ENCODE results near the gene ATP1B2.
"Not testable (repeated sequence)": the region's sequence is repeated elsewhere in the genome, so short reads cannot be mapped to it uniquely, and the experiment has no call there.

The ATP1B2 gene, protein sequence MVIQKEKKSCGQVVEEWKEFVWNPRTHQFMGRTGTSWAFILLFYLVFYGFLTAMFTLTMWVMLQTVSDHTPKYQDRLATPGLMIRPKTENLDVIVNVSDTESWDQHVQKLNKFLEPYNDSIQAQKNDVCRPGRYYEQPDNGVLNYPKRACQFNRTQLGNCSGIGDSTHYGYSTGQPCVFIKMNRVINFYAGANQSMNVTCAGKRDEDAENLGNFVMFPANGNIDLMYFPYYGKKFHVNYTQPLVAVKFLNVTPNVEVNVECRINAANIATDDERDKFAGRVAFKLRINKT

DNA sequence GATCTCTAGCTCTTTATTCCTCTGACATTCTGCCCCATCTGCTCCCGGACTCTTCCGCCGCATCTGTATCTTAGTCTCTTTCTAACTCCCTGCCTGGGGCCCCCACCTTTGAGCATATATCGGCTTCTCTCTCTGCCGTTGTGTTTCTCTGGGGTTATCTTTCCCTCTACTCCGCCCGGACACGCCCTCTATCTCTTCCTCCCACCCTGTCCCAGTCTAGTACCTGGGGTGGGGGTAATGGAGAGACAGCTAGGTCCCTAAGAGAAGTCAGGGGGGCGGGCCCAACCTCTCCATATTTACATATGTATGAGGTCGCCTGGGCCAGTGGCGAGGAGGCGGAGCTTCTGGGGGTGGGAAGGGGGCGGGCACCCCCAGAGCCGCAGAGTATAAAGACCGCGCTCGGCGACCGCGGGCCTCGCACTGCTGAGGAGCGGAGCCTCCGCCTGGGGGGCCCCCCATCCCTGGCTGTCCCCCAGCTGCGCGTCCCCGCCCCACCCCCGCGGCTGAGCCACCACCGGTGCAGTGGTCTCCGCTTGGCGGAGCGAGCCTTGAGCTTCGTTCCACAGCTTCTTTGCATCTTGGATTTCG lies at the start of gene ATP1B2:
Gene ATP1B2 (plus strand): TSS at position 418 of the 588 bp plus-strand sequence. CDS start 593 bp downstream, outside the sequence.
- peak; percentile 56 for DNase-seq

DNA sequence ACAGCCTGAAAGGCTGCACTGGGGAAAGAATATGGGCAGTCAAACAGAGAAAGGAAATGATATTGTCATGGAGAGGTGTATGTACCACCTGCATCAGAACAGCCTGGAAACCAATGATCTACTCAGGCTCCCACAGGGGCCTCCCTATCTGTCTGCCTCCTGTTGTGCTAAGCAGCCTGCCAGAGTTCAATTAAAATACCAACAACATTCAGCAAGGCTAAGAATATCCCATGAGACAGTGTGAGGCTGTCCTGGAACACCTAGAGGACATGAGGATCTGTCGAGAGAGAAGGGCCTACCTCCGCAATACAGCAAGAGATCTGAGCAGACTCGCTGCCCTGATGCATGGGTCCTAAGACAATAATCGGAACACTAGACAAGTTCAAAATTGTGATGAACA lies 44.4 kb upstream of the ATP1B2 start:
- DNase-seq = no peak

DNA sequence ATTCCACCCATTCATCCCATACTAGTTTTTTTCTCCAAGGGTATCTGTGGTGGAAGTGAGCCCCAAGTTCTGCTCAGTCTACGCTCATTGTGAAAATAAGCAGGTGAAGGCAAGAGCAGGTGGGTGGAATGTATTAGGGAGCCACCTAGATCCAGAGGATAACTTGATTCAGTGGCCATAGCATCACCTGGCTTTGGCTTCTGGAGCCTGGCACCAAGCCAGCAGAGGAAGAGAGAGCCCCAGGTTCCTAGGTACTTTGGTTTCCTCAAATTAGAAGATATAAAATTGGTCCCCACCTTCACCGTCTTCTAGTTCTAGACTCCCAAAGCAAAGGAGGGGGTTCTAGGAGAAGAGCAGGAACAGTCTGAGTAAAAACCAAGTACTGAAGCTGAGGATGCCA lies 40.1 kb upstream of the ATP1B2 start:
- no peak for DNase-seq

DNA sequence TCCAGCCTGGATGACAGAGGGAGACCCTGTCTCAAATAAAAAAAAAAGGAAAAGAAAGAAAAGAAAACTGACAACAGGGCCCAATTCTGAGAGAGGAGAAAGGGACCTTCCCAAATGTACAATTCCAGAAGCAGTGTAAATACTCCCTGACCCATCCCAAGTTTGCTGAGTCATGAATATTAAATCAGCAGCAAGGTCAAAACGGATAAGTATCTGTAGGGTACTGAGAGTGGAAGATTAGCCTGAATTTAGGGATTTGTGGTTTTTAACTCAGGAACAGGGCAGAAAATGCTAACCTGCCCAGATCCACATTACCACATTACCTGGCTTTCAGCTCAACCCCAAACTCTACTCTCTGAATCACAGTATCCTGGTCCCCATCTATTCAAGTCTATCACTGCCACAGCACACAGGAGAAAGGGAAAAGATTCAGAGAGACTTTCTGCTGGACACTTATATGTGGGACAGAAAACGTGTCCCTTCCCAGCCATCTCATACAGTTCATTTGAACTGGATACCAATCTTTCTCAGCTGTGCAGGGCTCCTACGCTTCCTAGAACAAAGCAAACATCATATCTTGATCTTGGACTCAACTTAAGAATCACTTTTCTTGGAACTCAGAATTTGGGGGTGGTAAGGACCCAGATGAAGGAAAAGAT lies 39.0 kb upstream of the ATP1B2 start:
- no peak for DNase-seq

DNA sequence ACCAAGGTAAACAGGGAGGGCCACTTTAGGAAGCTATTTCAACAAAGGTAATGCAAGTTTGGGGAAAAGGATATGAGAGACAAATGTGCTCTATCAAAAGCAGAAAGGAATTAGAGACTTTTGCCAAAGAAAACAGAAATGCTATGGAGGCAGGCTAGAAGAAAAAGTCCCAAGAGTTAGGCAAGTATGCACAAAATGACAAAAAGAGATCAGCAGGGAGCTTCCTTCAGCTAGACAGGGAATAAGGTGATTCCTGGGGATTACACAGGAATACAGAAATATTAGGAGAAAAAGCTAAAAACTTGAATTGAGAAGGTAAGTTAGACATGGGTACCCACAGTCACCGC lies 38.5 kb upstream of the ATP1B2 start:
- no peak for DNase-seq

DNA sequence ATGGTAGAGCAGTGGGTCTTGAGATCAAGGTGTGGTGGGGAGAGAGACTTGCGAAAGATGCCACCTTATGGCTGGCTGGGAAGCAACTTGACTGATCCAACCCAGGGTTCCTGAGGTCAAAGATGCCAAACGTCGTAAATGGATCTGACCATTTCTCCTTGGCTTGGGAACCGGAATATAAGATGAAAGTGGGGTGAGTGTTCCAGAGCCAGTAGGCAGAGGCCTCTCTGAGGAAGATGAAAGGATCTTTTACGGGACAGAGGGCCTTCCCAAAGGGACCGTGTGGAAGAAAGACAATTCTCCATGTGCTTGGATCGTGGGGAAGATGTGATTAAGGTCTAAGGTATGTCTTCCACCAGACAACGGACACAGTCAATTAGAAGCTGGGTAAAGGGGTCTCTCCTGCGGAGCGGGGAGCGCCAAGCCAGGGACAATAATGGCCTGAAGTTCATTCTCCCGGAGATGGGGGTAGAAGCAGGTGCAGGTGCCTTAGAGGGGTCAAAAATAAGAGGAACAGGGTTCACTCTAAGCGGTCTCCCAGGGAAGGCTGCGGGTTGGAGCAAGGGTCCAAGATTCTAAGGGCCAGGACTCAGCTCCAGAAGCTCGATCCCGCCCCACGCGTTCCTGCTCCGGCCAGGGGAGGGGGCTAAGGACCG lies 36.8 kb upstream of the ATP1B2 start:
- no peak for DNase-seq

DNA sequence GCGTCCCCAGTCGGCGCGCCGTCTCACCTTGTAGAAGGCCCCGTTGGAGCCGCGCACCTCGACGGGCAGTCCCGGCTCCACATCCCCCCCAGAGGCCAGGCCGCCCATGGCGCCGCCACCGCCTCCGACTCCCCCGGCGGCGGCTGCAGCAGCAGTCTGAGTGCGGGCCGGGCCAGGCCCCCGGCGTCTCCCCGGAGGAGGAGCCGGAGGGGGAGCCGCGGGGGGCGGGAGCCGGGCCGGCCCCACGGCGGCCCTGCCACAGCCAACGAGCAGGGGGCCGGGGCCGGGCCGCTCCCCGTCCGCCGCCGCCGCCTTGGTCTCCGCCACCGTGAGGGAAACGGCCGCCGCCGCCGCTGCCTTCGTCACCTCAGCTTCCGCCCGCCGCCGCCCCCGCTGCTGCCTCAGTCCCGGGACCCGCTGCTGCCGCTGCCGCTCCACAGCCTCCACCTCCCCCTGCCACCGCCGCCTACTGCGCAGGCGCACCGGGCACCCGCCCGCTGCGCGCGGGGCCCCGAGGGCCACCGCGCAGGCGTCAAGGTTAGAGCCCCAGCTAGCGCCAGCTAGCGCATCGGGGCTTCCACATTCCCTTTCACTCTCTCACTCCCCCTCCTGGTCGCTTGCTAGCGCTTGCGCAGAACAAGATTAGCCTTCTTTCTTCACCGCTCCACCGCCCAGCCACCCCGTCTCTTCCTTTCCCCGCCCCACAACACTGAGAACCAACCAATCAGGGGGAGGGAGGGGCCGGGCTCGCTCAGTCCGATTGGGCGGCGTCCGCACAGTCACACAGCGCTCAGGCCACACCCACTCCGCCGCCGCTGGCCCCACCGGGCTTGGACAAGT lies 36.1 kb upstream of the ATP1B2 start, which contains the start of gene FXR2:
Gene FXR2 (minus strand): TSS at position 473 of the 840 bp plus-strand sequence. CDS start 365 bp downstream, at position 108.
- DNase-seq = peak; percentile 97

- no peak for DNase-seq
Observed at GRCh38 chr17:7615265-7615747, 35.4 kb upstream of the ATP1B2 start.

GRCh38 chr17:7618608-7619007 lies 32.1 kb upstream of the ATP1B2 start:
- no peak for DNase-seq

DNA sequence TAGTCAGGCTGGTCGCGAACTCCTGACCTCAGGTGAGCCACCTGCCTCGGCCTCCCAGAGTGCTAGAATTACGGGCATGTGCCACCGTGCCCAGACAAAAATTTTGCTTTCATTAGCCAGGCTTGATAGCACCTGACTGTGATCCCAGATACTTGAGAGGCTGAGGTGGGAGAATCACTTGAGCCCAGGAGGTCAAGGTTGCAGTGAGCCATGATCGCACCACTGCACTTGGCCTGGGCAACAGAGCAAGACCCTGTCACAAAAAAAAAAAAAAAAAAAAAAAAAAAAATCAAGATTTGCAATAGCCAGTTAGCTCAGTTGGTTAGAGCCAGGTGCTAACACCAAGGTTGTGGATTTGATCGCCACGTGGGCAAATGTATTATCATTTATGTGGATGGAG lies 29.9 kb upstream of the ATP1B2 start:
- DNase-seq = no peak

GRCh38 chr17:7623661-7624060 lies 27.1 kb upstream of the ATP1B2 start:
- DNase-seq = no peak

DNA sequence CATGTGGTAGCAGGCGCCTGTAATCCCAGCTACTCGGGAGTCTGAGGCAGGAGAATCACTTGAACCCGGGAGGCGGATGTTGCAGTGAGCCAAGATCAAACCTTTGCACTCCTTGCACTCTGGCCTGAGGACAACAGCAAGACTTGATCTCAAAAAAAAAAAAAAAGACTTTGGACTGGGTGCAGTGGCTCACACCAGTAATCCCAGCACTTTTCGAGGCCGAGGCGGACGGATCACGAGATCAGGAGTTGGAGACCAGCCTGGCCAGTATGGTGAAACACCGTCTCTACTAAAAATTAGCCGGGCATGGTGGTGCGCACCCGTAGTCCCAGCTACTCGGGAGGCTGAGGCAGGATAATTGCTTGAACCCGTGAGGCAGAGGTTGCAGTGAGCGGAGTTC lies 25.0 kb upstream of the ATP1B2 start:
- DNase-seq = not testable (repeated sequence)

DNA sequence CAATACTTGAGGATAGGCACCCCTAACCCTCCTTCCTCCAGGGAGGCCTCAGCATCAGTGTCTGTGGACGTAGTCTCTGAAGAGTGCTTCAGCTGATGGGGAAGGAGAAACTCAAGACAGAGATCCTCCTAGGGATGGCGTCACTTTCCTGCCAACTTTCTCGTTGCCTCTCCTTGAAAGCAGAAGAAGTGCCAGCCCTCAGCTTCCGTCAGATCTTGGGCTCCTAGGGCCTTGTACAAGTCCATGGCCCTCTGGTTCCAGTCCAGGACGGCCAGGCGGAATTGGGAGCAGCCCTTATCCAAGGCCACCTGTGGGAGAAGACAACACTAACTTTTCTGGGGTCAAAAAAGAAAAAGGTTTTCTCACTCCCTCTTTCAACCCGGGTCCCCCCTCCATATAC lies 24.4 kb upstream of the ATP1B2 start:
- no peak for DNase-seq

GRCh38 chr17:7626956-7627249 lies 23.8 kb upstream of the ATP1B2 start:
- no peak for DNase-seq

DNA sequence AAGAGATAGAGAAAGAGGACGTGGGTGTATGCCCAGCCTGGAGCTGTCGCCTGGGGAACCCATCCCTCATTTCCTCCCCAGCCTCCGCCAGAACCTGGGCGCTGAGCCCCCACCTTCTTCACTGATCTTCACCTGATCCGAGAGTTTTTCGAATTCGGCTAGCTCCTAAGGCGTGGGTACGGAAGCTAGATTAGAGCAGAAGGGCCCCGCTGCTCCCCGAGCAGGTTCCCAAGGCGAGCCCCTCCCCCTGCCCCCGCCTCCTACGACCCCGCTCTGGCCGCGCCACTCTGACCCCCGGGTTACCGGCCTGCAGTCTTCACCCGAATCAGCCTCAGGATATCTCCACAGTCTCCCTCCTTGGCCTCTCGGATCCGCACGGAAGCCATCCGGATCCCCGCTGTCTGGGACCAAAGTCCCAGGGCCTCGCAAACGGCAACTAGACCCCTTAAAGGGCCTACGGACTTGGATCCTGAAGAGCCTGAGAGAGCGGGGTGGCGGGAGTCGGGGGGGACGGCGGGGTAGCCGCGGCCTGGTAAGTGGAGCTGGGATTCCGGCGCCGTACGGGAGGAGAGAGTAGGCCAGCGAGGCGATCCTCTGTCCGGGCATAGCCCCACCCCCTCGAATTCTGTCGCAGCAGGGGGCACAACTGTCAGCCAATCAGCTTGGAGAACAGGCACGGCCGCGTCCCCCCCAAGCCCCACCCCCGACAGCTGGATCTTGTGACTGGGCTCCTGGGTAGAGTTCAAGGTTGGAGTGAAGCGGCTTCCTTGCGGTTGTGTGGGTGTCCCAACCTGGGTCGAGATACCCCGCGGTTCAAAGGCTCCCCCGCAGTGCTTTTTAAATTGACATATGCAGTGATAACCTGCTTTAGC lies 23.2 kb upstream of the ATP1B2 start, which contains the start of gene SAT2:
Gene SAT2 (minus strand): TSS at position 572 of the 872 bp plus-strand sequence. CDS start 186 bp downstream, at position 386.
- DNase-seq = peak; percentile 79

DNA sequence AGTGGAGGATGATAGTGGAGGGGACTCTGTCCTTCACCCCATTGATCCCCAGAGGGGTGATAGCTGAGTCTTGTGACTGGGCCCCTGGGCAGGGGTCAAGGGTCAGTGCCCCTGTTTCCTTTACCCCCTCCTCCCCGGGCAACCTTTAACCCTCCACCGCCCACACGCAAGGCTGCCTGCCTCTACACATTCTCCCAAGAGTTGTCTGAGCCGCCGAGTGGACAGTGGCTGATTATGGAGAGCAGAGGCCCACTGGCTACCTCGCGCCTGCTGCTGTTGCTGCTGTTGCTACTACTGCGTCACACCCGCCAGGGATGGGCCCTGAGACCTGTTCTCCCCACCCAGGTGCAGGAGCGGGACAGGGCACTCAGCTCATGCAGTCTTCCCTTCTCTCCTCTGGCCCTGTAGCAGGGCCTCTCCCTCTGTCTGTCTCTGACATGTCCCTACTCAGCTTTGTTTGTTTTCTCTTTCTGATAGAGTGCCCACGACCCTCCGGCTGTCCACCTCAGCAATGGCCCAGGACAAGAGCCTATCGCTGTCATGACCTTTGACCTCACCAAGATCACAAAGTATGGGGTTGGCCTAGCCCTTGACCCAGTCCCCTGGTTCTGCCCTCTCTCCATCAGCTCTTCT lies 20.7 kb upstream of the ATP1B2 start, which contains the start of gene SHBG:
Gene SHBG (plus strand): TSS at position 197 of the 633 bp plus-strand sequence. CDS start 38 bp downstream, at position 235.
- DNase-seq = no peak

DNA sequence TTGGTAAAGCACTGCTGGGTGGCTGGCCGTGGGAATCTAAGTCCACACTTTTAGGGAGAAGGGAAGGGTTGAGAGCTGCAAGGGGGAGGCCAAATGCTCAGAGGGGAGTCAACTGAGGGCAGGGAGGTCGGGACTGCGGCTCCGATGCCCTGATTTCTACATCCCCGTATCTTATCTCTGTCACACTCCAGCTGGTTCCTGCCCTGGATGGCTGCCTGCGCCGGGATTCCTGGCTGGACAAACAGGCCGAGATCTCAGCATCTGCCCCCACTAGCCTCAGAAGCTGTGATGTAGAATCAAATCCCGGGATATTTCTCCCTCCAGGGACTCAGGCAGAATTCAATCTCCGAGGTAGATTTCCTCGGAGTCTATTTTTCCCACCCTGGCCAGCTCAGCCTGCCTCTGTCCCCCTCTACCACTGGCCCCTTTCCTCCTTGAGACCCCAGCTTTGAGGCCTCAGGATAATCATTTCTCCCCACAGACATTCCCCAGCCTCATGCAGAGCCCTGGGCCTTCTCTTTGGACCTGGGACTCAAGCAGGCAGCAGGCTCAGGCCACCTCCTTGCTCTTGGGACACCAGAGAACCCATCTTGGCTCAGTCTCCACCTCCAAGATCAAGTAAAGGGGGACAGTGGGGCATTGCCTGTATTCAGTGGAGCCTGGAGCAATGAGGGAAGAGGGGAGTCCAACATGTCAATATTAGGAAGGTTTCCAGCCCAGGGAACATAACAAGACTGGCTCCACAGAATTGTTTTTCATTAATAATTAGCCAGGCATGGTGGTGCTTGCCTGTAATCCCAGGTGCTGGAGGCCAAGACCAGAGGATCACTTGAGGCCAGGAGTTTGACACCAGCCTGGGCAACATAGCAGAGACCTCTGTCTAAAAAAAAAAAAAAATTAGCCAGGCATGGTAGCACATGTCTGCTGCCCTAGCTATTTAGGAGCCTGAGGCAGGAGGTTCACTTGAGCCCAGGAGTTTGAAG lies 19.0 kb upstream of the ATP1B2 start:
- DNase-seq = no peak

- no peak for DNase-seq
Observed at GRCh38 chr17:7632492-7632894, 18.2 kb upstream of the ATP1B2 start.

DNA sequence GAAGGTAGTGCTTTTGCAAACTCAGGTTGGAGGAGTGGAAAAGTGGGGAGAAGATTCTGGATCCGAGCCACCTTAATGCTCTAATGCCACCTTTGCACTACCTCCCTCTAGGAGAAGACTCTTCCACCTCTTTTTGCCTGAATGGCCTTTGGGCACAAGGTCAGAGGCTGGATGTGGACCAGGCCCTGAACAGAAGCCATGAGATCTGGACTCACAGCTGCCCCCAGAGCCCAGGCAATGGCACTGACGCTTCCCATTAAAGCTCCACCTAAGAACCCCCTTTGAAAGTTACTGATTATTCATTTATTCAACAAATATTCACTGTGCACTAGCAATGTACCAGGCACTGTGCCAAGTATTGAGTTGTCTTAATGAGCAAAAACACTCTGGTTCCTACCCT lies 17.6 kb upstream of the ATP1B2 start:
- DNase-seq = no peak

DNA sequence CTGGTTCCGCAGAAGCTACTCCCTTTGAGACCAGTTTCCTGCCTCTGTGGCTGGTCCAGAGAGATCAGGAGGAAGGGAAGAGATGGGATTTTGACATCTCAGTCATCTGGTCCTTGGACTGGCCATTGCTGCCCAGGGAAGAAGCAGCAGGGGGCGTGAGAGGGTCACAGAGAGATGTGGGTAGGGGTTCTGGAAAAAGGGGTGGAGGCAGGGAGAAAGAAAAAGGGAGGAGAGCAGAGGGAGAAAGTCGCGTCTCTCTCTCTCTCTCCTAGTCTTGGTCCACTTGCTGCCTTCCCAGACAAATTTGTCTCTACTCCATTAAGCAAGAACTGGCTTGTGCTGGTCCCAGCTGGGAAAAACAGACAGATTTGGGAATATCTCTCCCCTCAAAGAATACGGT lies 16.3 kb upstream of the ATP1B2 start:
- DNase-seq = no peak
